Activated T-cell treated with anti-CD3 and anti-CD28 coated beads for 1 hour (primary cell): ENCODE data around the gene GNAI1.
"Not testable (repeated sequence)": the region's sequence is repeated elsewhere in the genome, so short reads cannot be mapped to it uniquely, and the experiment has no call there.

Experiments
- DNase-seq: peaks from one replicate; pipeline ENCODE4 v3.0.0-alpha.2; 2020; ENCODE audit warnings: low read depth

GNAI1 gene

GRCh38 chr7:80132594-80132993, 2.0 kb upstream of the GNAI1 start:
- DNase-seq = no peak

DNA sequence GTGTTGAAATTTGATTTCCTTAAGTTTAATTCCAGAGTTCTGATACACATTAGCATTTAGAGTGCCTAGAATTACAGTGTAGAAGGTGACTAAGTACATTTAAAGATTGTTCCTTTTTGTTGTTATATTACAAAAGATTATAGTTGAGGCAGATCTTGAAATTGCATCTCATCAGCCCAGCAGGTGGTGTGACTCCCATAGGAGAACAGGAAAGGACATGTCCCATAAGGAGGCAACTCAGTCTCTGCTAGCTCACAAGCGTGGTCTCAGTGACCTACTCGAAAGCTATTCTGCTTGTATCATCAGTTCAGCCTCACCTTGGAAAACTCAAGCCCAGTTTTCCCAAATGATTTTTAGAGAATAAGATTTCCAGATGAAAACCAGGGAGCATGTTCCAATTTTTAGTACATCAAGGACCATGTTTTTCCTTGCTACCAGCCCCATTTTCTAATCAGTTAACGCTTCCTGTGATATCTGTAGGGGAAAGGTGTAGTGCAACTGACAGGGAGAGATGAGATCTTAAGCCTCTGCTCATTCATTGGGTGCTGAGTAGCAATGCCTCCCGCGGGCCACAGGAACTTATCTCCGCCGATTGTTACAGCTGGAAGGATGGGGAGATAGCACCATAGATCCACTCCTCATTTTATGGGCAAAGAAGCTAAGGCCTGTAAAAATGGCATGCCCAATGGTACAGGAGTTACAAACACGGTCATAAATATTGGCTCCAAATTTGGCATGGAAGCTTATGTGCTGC, 1.1 kb upstream of the GNAI1 start:
- no peak for DNase-seq

DNA sequence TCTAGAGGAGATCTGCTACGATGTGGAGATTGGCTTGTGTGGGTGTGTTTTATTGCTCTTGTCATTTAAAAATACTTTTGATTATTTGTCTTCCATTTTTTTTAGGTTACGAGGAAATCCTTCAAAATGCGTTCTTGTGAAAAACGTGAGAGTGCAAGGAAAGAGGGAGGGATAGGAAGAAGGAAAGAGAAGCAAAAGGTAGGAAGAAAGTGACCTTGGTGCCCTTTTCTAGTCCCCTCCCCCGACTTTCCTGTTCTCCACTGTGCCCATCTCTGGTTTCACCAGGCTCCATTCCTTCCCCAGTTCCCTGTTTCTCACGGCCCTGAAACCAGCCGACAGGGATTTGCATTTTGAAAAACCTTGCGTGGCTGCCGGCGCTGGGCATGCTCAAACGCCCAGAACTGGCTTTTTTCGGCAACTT, 506 bp upstream of the GNAI1 start:
- no peak for DNase-seq

DNA sequence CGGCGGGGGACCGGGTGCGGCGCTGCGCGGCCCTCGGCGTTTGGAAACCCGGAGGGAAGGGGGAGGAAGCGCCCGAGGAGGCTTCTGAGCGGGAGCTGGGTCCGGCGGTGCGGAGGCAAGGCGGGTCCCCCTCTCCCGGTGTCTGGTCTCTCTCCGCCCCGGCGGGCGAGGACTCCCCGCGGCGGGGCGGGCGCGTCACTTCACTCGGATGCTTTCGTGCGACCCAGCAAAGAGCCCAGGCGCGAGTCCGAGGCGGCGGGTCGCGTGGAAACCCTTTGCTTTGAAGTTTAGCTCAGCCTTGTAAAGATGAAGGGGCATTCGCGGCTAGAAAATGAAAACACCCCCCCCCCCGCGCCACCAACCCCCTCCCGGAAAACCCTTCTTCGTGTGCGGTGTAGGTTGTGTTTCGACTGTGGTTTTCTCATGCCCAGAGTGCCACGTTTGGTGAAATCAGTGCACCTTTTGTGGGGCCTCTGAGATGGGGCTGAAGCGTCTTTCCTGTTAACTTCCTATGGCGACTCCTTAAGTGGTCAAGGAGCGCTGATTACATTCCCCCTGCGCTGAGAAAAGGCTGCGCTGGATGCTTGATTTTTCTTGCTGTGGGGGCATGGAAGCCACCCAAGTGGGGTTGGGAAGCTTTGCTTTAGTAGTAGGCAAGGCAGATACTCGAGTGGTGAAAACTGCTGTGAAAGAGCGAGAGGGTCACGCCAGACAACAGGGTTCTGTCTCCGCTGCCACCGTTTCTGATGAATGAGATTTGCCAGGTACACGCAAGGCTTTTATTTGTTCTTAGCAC, 876 bp downstream of the GNAI1 start:
- DNase-seq = no peak

DNA sequence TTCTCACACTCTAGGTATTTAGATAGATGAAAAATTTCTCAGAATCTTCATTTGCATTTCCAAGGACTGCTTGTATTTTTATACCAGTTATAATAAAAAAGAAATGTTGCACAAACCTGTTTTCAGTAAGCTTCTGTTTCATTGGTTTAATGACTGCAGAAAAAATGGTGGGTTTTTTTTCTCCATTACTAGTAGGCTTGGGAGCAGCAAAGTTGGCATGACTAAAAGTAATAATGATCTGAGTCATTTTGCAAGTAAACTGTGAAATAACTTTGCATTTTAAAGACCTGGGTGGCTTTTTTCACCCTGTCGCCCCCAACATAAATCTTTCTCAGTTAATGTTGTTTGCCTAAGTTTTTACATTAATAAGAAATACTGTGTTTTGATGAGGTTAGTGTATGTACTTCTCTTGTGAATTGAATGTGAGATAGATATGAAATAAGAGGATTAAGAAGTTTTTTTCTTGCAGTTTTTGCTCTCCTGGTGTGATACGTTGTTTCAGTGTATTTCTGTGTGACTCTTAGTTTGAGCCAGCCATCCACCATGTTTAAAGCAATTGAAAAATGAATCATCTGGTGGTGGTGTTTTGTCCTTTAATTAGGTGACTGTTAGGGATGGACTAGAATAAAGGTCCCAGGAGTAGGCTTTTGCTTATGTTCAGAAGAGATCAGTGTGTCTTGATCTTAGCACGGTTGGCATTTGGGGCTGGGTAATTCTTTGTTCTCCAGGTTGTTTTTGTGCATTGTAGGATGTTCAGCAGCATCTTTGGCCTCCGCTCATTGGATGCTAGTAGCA, 1.8 kb downstream of the GNAI1 start:
- no peak for DNase-seq

- DNase-seq = no peak
These were observed 2.8 kb downstream of the GNAI1 start for GRCh38 chr7:80137410-80137809.

DNA sequence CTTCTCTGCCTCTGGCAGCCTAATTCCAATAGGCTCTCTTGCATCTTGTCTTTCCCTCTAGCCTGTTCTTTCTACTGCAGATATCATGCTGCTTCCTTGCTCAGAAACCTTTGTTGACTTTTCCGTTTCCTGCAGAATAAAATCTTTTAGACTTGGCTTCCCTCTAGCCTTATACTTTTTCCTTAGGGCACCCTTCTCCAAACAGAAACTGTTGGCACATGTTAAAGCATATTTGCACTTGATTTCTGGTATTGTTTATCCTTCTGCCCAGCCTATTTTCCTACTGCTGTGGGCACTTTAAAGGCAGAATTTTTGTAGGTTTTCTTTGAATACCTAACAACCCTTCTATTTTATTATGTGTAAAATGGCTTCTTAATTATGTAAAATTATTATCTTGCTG, 4.6 kb downstream of the GNAI1 start:
- no peak for DNase-seq

DNA sequence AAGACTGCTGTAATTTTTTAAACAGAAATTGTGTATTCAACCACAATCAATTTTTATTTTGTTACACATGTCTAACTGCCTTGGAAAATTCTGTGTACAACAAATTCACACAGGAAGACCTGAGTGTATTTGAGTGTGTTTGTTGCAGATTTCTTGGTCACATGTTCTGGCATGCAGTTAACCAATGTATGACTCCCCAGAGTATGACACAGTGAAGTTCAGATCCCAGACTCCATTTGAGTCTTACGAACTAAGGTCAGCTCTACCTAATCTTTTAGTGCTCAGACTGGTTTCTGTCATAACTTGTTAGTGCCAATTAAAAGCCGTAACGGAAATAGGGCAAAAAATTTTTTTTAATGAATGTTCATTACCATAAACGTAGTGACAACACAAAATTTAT, 5.8 kb downstream of the GNAI1 start:
- DNase-seq = no peak

- DNase-seq = no peak
These were observed 6.7 kb downstream of the GNAI1 start for GRCh38 chr7:80141376-80141775.

- no peak for DNase-seq
These were observed 8.4 kb downstream of the GNAI1 start for GRCh38 chr7:80142853-80143580.

GRCh38 chr7:80145780-80146422, 11.3 kb downstream of the GNAI1 start:
- no peak for DNase-seq

- DNase-seq = no peak
These were observed 12.0 kb downstream of the GNAI1 start for GRCh38 chr7:80146545-80147182.

DNA sequence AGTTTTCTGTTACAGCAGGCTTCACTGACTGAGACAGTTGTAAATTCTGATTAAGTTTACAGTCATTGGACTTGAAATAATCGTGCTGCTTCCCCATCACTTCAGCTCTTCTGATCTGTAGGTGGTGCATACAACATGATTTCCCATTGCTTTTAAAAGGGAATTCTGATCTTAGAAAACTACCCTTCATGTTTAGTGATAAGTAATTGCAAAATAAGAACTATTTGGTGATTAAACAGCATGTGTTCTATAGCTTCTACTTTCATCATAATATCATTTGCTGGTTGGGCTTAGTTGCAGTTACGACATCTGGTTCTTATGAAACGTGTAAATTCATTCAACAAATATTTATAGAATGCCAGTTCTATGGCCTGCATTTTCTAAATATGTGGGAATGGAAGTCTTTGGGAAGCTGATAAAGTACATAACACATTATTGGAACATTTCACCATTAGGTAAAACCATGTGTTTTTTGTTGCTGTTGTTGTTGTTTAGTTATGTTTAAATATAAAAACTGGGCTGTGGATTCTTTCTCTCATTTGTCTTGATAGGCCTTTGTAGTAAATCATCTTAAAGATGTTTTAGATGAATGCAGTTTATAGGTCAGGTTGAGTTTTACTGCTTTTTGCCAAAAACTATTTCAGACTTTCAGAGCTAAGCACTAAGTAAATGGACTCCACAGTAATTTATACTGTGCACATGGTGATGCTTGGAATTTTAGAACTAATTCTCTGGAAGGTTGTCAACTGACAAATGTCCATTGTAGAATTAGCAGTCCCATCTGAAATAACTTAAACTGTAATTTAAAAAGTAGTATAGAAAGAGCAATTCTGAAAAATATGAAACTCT, 13.1 kb downstream of the GNAI1 start:
- no peak for DNase-seq

GRCh38 chr7:80150611-80151273, 16.1 kb downstream of the GNAI1 start:
- no peak for DNase-seq

DNA sequence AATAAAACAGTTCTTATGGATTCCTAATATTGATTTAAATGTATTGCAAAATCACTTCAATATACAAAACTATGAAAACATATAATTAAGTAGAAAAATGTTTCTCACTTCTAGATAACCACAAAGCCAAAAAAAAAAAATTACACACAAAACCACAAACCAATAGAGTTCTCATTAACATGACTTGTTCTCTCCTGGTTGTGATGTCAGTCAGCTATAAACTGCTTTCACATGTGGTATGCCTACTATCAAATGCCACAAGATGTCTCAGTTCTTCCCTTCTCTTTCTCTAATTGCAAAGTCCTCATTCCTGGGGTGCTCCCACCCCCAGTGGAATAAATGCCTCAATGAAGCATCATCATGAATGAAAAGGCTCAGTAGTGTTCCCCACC, 16.6 kb downstream of the GNAI1 start:
- no peak for DNase-seq

DNA sequence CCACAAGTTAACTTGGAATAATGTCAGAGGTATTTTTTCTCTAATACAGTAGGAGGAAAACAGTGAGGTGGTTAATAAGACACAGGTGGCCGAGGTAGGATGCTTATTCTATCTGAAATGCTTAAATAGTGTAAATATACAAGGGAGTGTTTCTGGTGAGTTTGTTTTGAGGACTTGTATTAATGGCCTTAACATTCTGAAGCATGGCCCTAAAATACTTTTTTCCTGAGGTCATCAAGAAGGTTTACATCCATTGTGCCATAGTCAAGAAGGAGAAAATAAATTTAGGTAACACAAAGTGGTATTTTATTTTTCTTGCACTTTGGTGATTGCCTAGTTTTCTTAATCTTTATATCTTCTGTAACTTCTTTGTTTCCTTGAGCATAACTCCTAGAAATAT, 18.8 kb downstream of the GNAI1 start:
- DNase-seq = no peak

- no peak for DNase-seq
These were observed 20.2 kb downstream of the GNAI1 start for GRCh38 chr7:80154656-80155333.

GRCh38 chr7:80155374-80155773, 20.7 kb downstream of the GNAI1 start:
- DNase-seq = no peak

DNA sequence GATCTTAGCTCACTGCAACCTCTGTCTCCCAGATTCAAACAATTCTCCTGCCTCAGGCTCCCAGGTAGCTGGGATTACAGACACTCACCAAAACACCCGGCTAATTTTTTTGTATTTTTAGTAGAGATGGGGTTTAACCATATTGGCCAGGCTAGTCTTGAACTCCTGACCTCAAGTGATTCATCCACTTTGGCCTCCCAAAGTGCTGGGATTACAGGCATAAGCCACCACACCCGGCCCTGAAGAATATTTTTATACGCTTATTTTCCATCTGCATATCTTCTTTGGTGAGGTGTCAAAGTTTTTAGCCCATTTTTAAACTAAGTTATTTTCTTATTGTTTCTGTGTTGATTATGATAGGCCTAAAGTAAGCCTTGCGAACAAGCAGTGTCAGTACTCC, 23.1 kb downstream of the GNAI1 start:
- DNase-seq = not testable (repeated sequence)
